ENCODE results near the gene PRKAR1B. TPM values are rescaled to one million over a fixed set of nuclear protein-coding genes. Genes with fewer than 3 reads are reported as not detected.

Gene PRKAR1B
- total RNA-seq, 1 donor from 2014 or later = 14.7 TPM

GRCh38 chr7:514651-515598 is 212.2 kb downstream of the PRKAR1B start:
- Histone ChIP-seq H3K36me3 (ENCODE audit: insufficient read depth, low read length) (no peaks in the 10 kb centered on the region), H3K4me2 (ENCODE audit: low read length) (peak overlapping the region; percentile 89), H3K79me2 (ENCODE audit: insufficient read depth, low read length) (peaks cover 74% of the 10 kb centered on the region), H2AFZ (ENCODE audit: low read depth, low read length) (no peak overlapping the region), H3K9ac (ENCODE audit: low read length) (peak overlapping the region; percentile 66), H4K20me1 (ENCODE audit: insufficient read depth, low read length) (peaks cover 50% of the 10 kb centered on the region), H3K4me1 (ENCODE audit: insufficient read depth, low read length) (peaks cover 37% of the 10 kb centered on the region), H3K4me3 (ENCODE audit: insufficient read depth, low read depth, low read length) (peak overlapping the region; percentile 27), H3K27me3 (ENCODE audit: insufficient read depth, low read length) (no peaks in the 10 kb centered on the region), H3K9me3 (ENCODE audit: insufficient read depth, low read depth, low read length) (no peaks in the 10 kb centered on the region), H3K27ac (ENCODE audit: low read depth, low read length) (peak overlapping the region; percentile 83)
- TF ChIP-seq CTCF (IDR thresholded peaks at IDR 0.05; ENCODE audit: insufficient read depth, low read depth, low read length) (no peak), EZH2 (IDR thresholded peaks at IDR 0.05; ENCODE audit: insufficient read depth, low read length) (no peak)
- Mint-ChIP-seq H3K9me3 (ENCODE audit: unreplicated experiment) (no peaks in the 10 kb centered on the region), H3K27ac (ENCODE audit: unreplicated experiment) (peak overlapping the region; percentile 41), H3K4me3 (ENCODE audit: unreplicated experiment) (peak overlapping the region; percentile 78), H3K36me3 (ENCODE audit: low read depth, unreplicated experiment) (peaks cover 3% of the 10 kb centered on the region), H3K27me3 (ENCODE audit: low read depth, unreplicated experiment) (no peaks in the 10 kb centered on the region), H3K4me1 (ENCODE audit: low read depth, unreplicated experiment) (peaks cover 17% of the 10 kb centered on the region)
- DNase-seq (ENCODE audit: low read depth) (peak; percentile 43), FAIRE-seq (no peak)

- Mint-ChIP-seq H3K27me3 (ENCODE audit: low read depth, unreplicated experiment) (no peaks in the 10 kb centered on the region), H3K4me1 (ENCODE audit: low read depth, unreplicated experiment) (peaks cover 17% of the 10 kb centered on the region), H3K36me3 (ENCODE audit: low read depth, unreplicated experiment) (peaks cover 5% of the 10 kb centered on the region), H3K27ac (ENCODE audit: unreplicated experiment) (peak overlapping the region; percentile 92), H3K4me3 (ENCODE audit: unreplicated experiment) (peak overlapping the region; percentile 43), H3K9me3 (ENCODE audit: unreplicated experiment) (no peaks in the 10 kb centered on the region)
- peak overlapping the region; percentile 22 for H2AFZ ChIP-seq (ENCODE audit: low read depth, low read length)
- FAIRE-seq = no peak
- DNase-seq (ENCODE audit: low read depth) = no peak
- H3K4me3 ChIP-seq (ENCODE audit: insufficient read depth, low read depth, low read length) = peak overlapping the region; percentile 27
- peak overlapping the region; percentile 83 for H3K27ac ChIP-seq (ENCODE audit: low read depth, low read length)
- no peaks in the 10 kb centered on the region for H3K36me3 ChIP-seq (ENCODE audit: insufficient read depth, low read length)
- peak overlapping the region; percentile 89 for H3K4me2 ChIP-seq (ENCODE audit: low read length)
- TF ChIP-seq EZH2 (IDR thresholded peaks at IDR 0.05; ENCODE audit: insufficient read depth, low read length) = no peak
- no peak for TF ChIP-seq CTCF (IDR thresholded peaks at IDR 0.05; ENCODE audit: insufficient read depth, low read depth, low read length)
- peaks cover 54% of the 10 kb centered on the region for H4K20me1 ChIP-seq (ENCODE audit: insufficient read depth, low read length)
- H3K27me3 ChIP-seq (ENCODE audit: insufficient read depth, low read length) = no peaks in the 10 kb centered on the region
- H3K4me1 ChIP-seq (ENCODE audit: insufficient read depth, low read length) = peaks cover 37% of the 10 kb centered on the region
- peaks cover 78% of the 10 kb centered on the region for H3K79me2 ChIP-seq (ENCODE audit: insufficient read depth, low read length)
- no peaks in the 10 kb centered on the region for H3K9me3 ChIP-seq (ENCODE audit: insufficient read depth, low read depth, low read length)
- H3K9ac ChIP-seq (ENCODE audit: low read length) = peak overlapping the region; percentile 66
Observed at GRCh38 chr7:514242-514641, 212.8 kb downstream of the PRKAR1B start.

Data from astrocyte (in vitro differentiated cells and primary cell).